ENCODE results near the gene RPS19BP1.

DNA sequence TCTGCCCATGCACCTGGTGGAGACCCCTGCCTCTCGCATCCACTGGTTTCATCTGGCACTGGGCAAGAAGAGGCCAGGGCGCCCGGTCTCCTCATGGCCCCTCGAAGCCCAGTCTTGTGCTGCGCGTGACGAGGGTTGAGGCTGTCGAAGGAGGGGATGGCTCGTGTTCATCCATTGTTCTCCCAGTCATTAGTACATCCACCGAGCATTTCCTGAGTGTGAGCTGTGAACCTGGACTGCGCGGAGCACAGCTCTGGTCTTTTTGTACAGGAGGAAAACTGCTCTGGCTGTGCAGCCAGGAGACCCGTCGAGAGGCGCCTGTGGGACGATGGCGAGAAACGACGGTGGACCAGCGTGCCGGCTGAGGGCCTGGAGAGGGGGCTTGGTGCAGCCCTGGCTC, 44.8 kb upstream of the RPS19BP1 start:
- TF ChIP-seq, protein P1, sequence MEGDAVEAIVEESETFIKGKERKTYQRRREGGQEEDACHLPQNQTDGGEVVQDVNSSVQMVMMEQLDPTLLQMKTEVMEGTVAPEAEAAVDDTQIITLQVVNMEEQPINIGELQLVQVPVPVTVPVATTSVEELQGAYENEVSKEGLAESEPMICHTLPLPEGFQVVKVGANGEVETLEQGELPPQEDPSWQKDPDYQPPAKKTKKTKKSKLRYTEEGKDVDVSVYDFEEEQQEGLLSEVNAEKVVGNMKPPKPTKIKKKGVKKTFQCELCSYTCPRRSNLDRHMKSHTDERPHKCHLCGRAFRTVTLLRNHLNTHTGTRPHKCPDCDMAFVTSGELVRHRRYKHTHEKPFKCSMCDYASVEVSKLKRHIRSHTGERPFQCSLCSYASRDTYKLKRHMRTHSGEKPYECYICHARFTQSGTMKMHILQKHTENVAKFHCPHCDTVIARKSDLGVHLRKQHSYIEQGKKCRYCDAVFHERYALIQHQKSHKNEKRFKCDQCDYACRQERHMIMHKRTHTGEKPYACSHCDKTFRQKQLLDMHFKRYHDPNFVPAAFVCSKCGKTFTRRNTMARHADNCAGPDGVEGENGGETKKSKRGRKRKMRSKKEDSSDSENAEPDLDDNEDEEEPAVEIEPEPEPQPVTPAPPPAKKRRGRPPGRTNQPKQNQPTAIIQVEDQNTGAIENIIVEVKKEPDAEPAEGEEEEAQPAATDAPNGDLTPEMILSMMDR (IDR thresholded peaks at IDR 0.05) = no peak
- TF ChIP-seq POLR2AphosphoS5 (IDR thresholded peaks at IDR 0.05) (no peak), POLR2A (IDR thresholded peaks at IDR 0.05) (no peak)

Data from gastroesophageal sphincter (tissue), 3 donors.